ENCODE results near the gene SENP7. TPM values are rescaled to one million over a fixed set of nuclear protein-coding genes. Genes with fewer than 3 reads are reported as not detected.

SENP7 gene
- total and polyA plus RNA-seq, 2 donors (not counting 1 experiment from before 2014, with no cell fraction given) = 14.7 to 50.3 TPM

- Mint-ChIP-seq H3K9me3 (ENCODE audit: insufficient read depth) (no peaks in the 10 kb centered on the region), H3K4me1 (no peaks in the 10 kb centered on the region), H3K27me3 (no peaks in the 10 kb centered on the region), H3K27ac (no peak within 1 kb of the TSS), H3K4me3 (no peak within 1 kb of the TSS)
- TF ChIP-seq EZH2 (IDR thresholded peaks at IDR 0.05; ENCODE audit: borderline replicate concordance, insufficient read depth, low read depth, low read length, poor library complexity, severe bottlenecking) = no peak
- TF ChIP-seq, protein P1, sequence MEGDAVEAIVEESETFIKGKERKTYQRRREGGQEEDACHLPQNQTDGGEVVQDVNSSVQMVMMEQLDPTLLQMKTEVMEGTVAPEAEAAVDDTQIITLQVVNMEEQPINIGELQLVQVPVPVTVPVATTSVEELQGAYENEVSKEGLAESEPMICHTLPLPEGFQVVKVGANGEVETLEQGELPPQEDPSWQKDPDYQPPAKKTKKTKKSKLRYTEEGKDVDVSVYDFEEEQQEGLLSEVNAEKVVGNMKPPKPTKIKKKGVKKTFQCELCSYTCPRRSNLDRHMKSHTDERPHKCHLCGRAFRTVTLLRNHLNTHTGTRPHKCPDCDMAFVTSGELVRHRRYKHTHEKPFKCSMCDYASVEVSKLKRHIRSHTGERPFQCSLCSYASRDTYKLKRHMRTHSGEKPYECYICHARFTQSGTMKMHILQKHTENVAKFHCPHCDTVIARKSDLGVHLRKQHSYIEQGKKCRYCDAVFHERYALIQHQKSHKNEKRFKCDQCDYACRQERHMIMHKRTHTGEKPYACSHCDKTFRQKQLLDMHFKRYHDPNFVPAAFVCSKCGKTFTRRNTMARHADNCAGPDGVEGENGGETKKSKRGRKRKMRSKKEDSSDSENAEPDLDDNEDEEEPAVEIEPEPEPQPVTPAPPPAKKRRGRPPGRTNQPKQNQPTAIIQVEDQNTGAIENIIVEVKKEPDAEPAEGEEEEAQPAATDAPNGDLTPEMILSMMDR (IDR thresholded peaks at IDR 0.05) = no peak
- no peak for DNase-seq
- WGBS (ENCODE audit: insufficient coverage) = no CpG with 5 or more reads among the region's 2 CpGs
- H3K9ac ChIP-seq (ENCODE audit: low read length) = no peak within 1 kb of the TSS
- H2AFZ ChIP-seq (ENCODE audit: insufficient read depth, low read depth, low read length, poor library complexity, severe bottlenecking) = no peak within 1 kb of the TSS
- CTCF ChIA-PET = no interaction called here
- POLR2A ChIA-PET = no interaction called here
- H3K4me2 ChIP-seq (replicated peaks; ENCODE audit: low read depth, low read length, poor library complexity, severe bottlenecking) = no peak within 1 kb of the TSS
- H3K36me3 ChIP-seq (replicated peaks in 1 of 2; ENCODE audit: control extremely low read depth in 1 of 2, control insufficient read depth in 1 of 2, extremely low read depth in 1 of 2, insufficient read depth in 2 of 2, low read length in 1 of 2) = peaks cover 0 to 3% of the 10 kb centered on the region in 2 experiments
- H3K9me3 ChIP-seq (ENCODE audit: control extremely low read depth in 1 of 3, control insufficient read depth in 2 of 3, insufficient read depth in 1 of 3, low read length in 2 of 3) = no peaks in the 10 kb centered on the region
- intact Hi-C loops (cut with micrococcal nuclease) = no loop called here
- H3K27ac ChIP-seq (ENCODE audit: low read length in 2 of 2) = no peak within 1 kb of the TSS
- H3K79me2 ChIP-seq (ENCODE audit: control insufficient read depth, insufficient read depth, low read length) = no peaks in the 10 kb centered on the region
- H3K4me3 ChIP-seq (ENCODE audit: control extremely low read depth in 1 of 5, extremely low read depth in 1 of 5, insufficient read depth in 1 of 5, low read depth in 2 of 5, low read length in 4 of 5) = no peak within 1 kb of the TSS
- H3K27me3 ChIP-seq (replicated peaks in 1 of 4; ENCODE audit: control extremely low read depth in 1 of 4, control insufficient read depth in 3 of 4, insufficient read depth in 4 of 4, low read length in 3 of 4) = no peaks in the 10 kb centered on the region
- no peaks in the 10 kb centered on the region for H3K4me1 ChIP-seq (ENCODE audit: control insufficient read depth in 2 of 2, insufficient read depth in 2 of 2, low read length in 2 of 2)
- no peak for ATAC-seq (ENCODE audit: low read depth)
- H4K20me1 ChIP-seq (ENCODE audit: control insufficient read depth, insufficient read depth, low read length, poor library complexity, severe bottlenecking) = no peaks in the 10 kb centered on the region
Observed at GRCh38 chr3:101320475-101320874, 192.5 kb downstream of the SENP7 start, which contains the start of gene IMPG2. Gene IMPG2, minus strand, starts transcription at chr3:101320575. Its CDS starts 203 bp downstream, at chr3:101320372.

DNA sequence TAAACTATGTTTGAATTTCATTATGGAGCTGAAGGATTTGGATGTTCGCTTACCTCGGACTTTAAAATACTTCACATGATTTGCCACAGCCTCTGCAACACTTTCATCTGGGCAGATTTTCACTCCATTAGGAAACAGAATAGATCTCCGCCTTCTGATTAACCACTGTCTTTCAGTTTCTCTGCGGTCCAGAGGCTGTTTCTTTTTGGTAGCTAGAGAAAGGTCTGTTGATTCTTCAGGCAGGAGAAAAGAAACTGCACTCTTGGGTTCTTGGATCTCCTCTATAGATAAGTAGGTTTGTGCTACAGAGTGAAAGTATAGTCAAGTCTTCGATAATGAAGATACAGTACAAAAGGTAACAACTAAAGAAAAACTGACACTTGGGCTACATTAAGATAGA lies 193.5 kb downstream of the SENP7 start:
- 100% methylated on average over 1 of the region's 5 CpGs for WGBS (ENCODE audit: insufficient coverage)
- Histone ChIP-seq H3K4me3 (ENCODE audit: control extremely low read depth in 1 of 5, extremely low read depth in 1 of 5, insufficient read depth in 1 of 5, low read depth in 2 of 5, low read length in 4 of 5) (no peak overlapping the region), H3K36me3 (replicated peaks in 1 of 2; ENCODE audit: control extremely low read depth in 1 of 2, control insufficient read depth in 1 of 2, extremely low read depth in 1 of 2, insufficient read depth in 2 of 2, low read length in 1 of 2) (no peaks in the 10 kb centered on the region), H3K9ac (ENCODE audit: low read length) (no peak overlapping the region), H3K4me1 (ENCODE audit: control insufficient read depth in 2 of 2, insufficient read depth in 2 of 2, low read length in 2 of 2) (no peaks in the 10 kb centered on the region), H4K20me1 (ENCODE audit: control insufficient read depth, insufficient read depth, low read length, poor library complexity, severe bottlenecking) (no peaks in the 10 kb centered on the region), H3K4me2 (replicated peaks; ENCODE audit: low read depth, low read length, poor library complexity, severe bottlenecking) (no peak overlapping the region), H2AFZ (ENCODE audit: insufficient read depth, low read depth, low read length, poor library complexity, severe bottlenecking) (no peak overlapping the region), H3K27ac (ENCODE audit: low read length in 2 of 2) (no peak overlapping the region), H3K27me3 (replicated peaks in 1 of 4; ENCODE audit: control extremely low read depth in 1 of 4, control insufficient read depth in 3 of 4, insufficient read depth in 4 of 4, low read length in 3 of 4) (no peaks in the 10 kb centered on the region), H3K9me3 (ENCODE audit: control extremely low read depth in 1 of 3, control insufficient read depth in 2 of 3, insufficient read depth in 1 of 3, low read length in 2 of 3) (no peaks in the 10 kb centered on the region), H3K79me2 (ENCODE audit: control insufficient read depth, insufficient read depth, low read length) (no peaks in the 10 kb centered on the region)
- H3K27me3 Mint-ChIP-seq = no peaks in the 10 kb centered on the region
- POLR2A ChIA-PET = no interaction called here
- intact Hi-C loops (cut with micrococcal nuclease) = no loop called here
- H3K4me3 Mint-ChIP-seq = no peak overlapping the region
- no peaks in the 10 kb centered on the region for H3K9me3 Mint-ChIP-seq (ENCODE audit: insufficient read depth)
- TF ChIP-seq, protein P1 (IDR thresholded peaks at IDR 0.05) = no peak
- TF ChIP-seq EZH2 (IDR thresholded peaks at IDR 0.05; ENCODE audit: borderline replicate concordance, insufficient read depth, low read depth, low read length, poor library complexity, severe bottlenecking) = no peak
- H3K4me1 Mint-ChIP-seq = no peaks in the 10 kb centered on the region
- CTCF ChIA-PET = no interaction called here
- no peak overlapping the region for H3K27ac Mint-ChIP-seq
- no peak for ATAC-seq (ENCODE audit: low read depth)
- no peak for DNase-seq

All from B cell (primary cell).